NCI-H2171 (cell line): ENCODE measurements around the gene PIGU.
"Not testable (repeated sequence)": the region's sequence is repeated elsewhere in the genome, so short reads cannot be mapped to it uniquely, and the experiment has no call there.

ENCODE experiments used
- DNase-seq: peaks from one replicate; lab custom pipeline; 2025; lab: John Stamatoyannopoulos, UW

PIGU gene

DNA sequence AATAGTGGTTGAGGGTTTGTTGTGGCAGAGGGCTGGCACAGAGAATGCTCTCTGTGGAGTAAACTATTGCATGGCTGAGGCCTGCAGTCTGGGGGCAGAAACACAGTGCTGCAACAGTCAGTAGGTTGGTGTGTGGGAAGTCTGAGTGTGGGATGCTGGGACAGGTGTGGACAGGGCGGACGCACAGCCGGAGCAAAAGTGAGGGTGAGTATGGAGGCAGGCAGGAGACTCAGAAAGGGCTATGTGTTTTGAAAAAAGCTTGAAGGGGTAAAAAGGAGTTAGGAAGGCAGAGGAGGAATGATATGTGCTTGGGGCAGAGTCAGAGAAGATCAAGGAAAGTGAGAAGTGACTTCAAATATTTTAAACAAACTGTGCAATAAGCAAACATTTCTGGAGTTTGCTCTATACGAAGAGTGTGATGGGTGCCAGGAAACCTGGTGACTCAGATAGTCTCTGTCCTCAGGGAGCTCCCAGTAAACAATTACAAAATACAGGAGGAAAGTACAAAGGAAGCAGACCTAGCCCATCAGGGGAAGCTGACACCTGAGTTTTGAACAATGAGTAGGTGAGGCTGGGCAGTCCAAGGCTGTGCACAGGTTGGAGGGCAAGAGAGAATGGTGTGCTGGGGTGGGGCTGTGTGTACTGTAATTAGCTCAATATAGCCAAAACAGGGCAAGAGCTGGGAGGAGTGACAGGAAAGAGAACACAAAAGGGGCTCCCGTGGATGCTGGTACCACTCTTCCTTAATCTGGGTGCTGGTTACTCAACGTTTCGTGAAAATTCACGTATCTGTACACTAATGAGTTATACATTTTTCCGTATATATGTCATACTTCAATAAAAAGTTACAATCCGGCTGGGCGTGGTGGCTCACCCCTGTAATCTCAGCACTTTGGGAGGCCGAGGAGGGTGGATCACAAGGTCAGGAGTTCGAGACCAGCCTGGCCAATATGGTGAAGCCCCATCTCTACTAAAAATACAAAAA lies 55.2 kb downstream of the PIGU start:
- DNase-seq = no peak

DNA sequence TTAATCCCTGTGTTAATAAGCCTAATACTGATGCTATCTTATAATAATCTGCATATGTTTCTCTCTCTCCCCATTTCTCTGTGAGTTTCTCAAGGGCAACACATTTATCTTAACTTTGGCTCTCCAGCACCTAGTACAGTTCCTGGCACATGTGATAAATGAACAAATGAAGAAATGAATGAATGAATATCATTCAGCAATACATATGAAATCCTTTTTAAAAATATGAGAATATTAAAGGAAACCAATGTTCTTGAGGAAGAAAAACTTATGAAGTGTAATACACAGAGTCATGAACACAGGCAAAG lies 55.9 kb downstream of the PIGU start:
- no peak for DNase-seq

- no peak for DNase-seq
Measured at GRCh38 chr20:34618676-34619075, 58.2 kb downstream of the PIGU start.

DNA sequence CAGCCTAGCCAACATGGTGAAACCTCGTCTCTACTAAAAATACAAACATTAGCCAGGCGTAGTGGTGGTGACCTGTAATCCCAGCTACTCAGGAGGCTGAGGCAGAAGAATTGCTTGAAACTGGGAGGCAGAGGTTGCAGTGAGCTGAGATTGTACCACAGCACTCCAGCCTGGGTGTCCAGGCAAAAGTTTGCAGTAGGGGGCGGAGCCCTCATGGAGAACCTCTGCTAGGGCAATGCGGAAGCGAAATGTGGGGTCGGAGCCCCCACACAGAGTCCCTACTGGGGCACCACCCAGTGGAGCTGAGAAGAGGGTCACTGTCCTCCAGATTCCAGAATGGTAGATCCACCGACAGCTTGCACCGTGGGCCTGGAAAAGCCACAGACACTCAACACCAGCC lies 60.0 kb downstream of the PIGU start:
- not testable (repeated sequence) for DNase-seq

DNA sequence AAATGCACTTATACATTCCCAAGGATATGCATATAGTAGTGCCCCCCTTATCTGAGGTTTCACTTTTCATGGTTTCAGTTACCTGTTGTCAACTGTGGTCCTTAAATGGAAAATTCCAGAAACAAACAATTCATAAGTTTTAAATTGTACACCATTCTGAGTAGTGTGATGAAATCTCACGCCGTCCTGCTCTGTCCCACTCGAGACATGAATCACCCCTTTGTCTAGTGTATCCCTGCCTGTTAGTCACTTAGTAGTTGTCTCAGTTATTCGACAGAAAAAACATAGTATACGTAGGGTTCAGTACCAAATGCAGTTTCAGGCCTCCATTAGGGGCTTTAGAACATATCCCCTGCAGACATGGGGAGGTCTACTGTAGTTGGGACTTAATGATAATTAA lies 61.4 kb downstream of the PIGU start:
- DNase-seq = no peak

DNA sequence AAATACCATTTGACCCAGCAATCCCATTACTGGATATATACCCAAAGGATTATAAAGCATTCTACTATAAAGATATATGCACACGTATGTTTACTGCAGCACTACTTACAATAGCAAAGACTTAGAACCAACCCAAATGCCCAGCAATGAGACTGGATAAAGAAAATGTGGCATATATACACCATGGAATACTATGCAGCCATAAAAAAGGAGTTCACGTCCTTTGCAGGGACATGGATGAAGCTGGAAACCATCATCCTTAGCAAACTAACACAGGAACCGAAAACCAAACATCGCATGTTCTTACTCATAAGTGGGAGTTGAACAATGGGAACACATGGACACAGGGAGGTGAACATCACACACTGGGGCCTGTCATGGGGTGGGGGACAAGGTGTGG lies 64.9 kb downstream of the PIGU start:
- DNase-seq = not testable (repeated sequence)

DNA sequence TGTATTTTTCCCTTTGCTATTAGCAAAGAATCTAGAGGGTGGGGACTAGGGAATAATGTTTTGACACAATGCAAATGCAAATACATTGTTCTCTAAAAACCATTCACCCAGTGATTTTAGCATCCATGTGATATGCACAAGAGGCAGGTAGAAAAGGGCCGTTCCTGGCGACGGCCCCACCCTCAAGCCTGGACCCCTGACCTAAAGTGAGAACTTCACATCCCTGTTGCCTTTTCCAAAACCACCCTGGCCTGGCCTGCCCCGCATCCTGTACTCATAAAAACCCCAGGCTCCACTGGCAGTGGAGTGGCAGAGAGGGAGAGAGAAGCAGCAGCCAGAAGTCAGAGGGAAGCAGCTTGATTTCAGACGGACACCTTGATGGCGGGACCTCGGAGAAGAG lies 69.8 kb downstream of the PIGU start:
- no peak for DNase-seq

DNA sequence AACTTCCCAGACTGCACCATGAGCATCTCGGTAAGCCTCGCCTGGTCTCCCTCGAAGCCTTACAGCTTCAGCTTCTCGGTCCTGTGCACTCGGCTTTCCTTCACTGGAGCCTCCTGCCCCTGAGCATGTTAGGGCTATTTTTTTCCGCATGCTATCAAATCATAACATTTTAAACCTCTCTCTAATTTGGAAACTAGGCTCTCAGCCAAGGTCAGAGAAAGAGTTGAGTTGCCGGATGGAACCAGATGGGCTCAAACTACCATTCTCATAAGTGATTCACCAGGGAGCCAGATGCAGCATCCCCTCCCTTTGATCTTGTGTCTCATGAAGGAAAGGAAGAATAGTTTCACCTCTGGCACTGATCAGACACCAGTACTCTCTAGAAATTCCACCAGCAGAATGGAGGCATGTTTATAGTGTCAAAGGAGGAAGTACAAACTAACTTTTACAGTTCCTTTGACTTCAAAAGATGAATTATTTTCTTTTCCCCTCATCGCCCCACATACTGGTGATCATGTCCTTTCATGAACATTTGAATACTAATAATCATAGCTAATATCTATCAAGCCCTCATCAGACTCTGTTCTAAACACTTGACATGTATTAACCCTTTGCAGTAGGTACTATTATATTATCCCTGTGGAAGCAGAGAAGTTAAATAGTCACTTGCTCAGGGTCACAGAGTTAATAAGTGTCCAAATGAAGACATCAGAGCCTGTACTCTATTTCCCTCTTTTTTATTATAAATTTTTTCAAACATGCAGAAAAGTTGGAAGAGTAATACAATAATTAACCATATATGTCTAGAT lies 71.7 kb downstream of the PIGU start:
- peak; percentile 95 for DNase-seq

DNA sequence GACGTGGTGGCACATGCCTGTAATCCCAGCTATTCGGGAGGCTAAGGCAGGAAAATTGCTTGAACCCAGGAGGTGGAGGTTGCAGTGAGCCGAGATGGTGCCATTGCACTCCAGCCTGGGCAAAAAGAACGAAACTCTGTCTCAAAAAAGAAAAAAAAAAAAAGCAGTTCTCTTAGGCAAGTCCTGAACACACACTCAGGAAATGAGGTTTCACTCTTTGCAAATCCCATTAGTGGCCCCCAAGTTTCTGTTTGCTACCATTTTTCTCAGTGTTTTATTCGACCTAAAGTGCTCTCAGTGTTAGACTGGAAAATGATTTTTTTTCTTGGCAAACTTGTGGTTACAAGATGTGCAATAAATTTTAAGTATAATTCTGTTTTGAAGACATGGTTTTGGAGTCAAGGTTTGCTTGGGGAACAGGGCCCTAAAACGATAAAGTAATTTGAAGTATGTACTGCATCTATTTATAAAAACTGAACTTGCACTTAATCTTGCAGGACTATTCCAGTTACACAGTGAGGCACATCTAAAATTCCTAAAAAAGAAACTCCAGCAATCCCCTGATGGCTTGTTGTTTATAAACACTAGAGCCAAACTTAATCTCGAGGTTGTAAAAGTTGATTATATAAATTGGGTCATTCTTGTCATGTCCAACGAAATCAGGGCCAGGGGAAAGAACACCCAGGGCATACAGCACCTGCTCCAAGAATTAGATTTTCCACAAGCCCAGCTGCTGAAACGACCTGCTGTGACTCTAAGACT lies 75.8 kb downstream of the PIGU start:
- DNase-seq = no peak

GRCh38 chr20:34595377-34596184 lies 81.3 kb downstream of the PIGU start:
- DNase-seq = no peak

DNA sequence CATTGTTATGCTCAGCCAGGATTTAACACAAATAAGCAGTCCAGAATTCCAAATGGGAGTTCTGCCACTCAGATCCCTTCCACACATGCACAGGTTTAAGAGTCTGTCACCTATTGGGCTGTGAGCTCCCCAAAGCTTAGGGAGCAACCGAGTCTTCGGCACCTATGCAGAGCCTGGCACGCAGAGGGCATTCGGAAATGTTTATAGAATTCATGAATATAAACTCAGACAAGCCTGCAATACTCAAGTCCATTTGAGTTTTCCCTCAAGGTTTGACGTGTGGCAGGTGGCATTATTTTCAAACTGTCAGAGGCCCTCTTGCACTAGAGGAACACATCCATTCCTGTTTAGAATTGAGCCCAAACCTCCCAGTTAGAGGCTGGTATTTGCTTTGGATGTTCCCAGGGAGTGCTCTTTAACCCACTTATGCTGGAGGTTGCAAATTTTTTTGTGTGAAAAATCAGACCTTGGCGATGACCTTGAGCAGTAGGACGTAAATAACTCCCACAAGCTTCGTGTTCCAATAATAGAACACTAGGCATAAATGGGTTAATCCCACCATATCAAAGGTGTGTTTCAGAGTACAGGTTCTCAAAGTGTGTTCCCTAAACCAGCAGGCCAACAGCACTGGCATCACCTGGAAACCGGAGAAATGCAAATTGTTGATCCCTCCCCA lies 90.3 kb downstream of the PIGU start:
- no peak for DNase-seq

- DNase-seq = no peak
Measured at GRCh38 chr20:34585019-34585418, 91.9 kb downstream of the PIGU start.

GRCh38 chr20:34583544-34583943 lies 93.3 kb downstream of the PIGU start:
- DNase-seq = no peak

- DNase-seq = no peak
Measured at GRCh38 chr20:34582911-34583310, 94.0 kb downstream of the PIGU start.

- no peak for DNase-seq
Measured at GRCh38 chr20:34582221-34582620, 94.7 kb downstream of the PIGU start.

GRCh38 chr20:34581341-34582184 lies 95.3 kb downstream of the PIGU start:
- DNase-seq = no peak

GRCh38 chr20:34579979-34580940 lies 96.6 kb downstream of the PIGU start:
- DNase-seq = no peak

- no peak for DNase-seq
Measured at GRCh38 chr20:34579191-34579978, 97.5 kb downstream of the PIGU start.
